GM18508 (cell line): ENCODE data around the gene LRPAP1.

Experiments used
- ATAC-seq: cut with Tn5 transposase; IDR thresholded peaks from one replicate; pipeline ENCODE4 v1.9.1; 2021; ENCODE audit warnings: moderate number of reproducible peaks; ENCODE audit not compliant: insufficient read depth, unreplicated experiment

Gene LRPAP1

DNA sequence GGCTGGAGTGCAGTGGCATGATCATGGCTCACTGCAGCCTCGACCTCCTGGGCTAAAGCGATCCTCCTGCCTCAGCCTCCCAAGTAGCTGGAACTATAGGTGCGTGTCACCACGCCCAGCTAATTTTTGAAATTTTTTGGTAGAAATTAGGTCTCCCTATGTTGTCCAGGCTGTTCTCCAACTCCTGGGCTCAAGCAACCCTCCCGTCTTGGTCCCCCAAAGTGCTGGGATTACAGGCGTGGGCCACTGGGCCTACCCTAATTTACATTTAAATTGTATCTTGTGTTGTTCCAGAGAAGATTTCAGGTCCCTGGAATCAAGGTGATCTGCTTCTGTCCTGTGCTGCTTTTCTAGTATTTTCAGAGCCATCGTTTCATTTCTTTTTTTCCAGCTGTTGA, 1.2 kb upstream of the LRPAP1 start:
- ATAC-seq, result no peak

- no peak for ATAC-seq
These were observed 665 bp upstream of the LRPAP1 start for GRCh38 chr4:3532751-3533422.

DNA sequence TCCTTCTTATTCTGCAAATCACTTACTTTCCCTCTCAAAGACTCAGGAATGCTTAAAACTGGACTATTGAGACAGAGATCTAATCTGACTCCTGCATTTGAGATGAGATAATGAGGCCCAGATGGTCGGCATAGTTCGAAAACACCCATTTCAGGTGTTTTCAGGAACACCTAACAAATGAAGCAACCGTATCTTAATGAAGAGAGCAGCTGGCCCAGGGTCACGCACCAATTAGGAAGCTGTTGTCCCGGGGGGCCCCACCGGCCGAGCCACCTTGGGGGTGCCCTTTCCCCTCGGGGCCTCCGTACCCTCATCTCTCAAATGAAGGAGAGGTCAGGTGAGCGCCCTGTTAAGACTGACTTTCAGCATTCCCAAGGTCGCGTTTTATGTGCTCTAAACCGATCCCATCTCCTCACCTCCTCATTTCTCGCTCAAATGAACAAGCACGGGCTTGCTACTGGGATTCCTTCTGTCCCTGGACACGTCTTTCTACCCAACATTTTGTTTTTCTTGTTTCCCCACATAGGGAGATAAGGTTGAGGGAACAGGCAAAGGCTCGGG, 824 bp downstream of the LRPAP1 start:
- no peak for ATAC-seq

DNA sequence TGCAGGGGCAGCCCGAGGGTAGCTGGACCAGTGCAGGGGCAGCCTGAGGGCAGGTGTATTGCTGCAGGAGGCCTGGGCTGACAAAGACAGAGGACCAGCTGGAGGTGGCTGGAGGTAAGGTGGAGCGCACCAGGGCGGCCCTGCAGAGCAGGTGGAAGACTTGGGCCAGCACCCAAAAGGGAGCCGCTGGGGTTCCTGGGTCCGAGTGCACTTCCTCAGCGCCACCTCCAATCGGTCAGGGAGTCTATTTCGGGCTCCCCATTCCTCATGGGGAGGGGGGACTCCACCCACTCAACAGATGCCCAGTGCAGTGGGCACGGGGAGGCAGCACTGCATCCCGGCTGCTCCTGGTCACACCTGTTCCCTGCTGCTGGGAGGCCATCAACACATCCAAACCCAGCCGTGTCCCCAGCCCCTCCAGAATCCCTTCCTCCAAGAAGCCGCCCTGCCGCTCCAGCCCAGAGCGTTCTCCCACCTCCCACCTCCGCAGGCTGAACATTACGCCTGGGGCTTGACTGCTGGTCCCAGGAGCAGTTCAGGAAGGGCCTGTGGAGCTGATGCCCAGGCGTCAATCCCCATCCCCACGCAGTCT, 1.5 kb downstream of the LRPAP1 start:
- ATAC-seq, result no peak

DNA sequence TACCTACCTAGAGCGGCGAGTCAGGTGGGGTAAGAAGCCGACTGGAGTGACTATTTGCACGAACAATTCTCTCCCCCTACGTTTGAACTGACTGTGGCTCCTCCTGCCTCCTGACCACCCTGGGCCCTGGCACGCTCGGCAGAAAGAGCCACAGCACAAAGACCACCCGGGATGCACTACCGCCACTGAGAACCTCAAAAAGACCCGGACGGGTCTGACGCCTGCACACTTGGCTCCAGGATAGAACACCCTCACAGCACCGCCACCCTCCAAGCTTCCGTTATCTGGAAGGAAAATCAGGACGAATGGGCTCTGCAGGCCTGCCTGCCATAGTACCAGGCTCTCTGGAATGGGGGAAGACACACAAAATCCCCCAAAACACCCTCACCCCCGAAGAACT, 2.2 kb downstream of the LRPAP1 start:
- ATAC-seq, result no peak

DNA sequence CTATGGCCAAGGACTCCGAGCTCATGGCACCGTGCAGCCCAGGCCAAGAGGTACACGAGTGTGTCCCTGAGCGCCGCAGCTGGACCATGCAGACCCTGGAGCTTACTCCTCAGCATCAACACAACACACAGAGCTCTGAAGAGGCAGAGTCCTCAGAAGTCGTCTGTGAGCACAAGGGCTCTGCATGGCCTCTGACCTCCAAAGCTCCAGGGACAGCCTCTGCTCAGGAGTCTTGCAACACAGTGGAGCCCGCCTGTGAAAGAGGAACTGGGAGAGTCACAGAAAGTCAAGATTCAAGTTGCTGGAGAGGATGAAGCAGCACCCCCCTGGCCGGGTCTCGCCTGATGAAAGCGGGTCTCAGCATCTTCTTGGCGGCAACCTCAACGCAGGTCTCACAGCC, 2.9 kb downstream of the LRPAP1 start:
- ATAC-seq, result no peak

GRCh38 chr4:3527914-3528876, 4.0 kb downstream of the LRPAP1 start:
- ATAC-seq, result no peak

GRCh38 chr4:3527101-3527913, 4.9 kb downstream of the LRPAP1 start:
- ATAC-seq, result no peak

DNA sequence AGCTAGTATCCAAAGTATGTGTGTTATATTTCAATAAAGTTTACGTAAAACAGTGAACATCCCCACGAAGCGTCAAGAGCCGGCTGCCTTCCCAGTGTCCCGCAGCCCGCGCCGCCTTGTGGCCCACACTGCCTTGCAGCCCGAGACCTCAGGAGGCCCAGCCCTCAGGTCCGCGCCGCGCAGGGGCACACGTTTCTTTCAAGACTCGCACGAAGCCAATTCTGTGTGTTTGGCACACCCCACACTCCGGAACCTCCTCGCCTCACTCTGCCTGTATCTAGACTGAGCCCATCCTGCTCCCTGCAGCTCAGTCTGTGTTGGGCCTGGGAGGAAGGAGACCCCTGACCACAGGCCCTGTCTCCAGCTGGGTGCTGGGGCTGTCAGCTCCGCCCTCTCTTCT, 5.8 kb downstream of the LRPAP1 start:
- no peak for ATAC-seq

GRCh38 chr4:3525532-3526430, 6.4 kb downstream of the LRPAP1 start:
- no peak for ATAC-seq

GRCh38 chr4:3524920-3525319, 7.3 kb downstream of the LRPAP1 start:
- no peak for ATAC-seq

- no peak for ATAC-seq
These were observed 7.9 kb downstream of the LRPAP1 start for GRCh38 chr4:3524349-3524748.

- no peak for ATAC-seq
These were observed 8.5 kb downstream of the LRPAP1 start for GRCh38 chr4:3523628-3524221.

DNA sequence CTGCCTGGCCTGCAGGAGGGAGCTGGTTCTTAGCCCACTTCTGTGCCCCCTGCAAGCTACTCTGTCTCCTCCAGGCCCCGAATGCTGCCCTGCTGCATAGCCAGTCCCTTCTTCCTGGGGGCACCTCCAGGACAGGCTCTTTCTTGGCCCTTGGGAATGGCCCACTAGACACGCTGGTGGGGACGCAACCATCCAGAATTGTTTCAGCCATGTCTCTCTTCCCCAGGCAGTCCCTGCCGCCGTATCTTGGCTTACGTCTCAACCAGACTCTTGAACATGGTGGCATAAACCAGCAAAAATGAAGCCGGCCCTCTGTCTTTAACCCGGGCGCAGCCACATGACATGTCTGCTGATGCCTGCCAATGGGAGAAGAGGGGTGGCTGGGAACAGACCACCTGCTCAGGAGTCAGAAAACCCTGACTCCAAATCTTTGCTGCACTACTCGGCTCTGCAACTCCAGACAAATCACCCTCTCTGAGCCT, 9.0 kb downstream of the LRPAP1 start:
- no peak for ATAC-seq

DNA sequence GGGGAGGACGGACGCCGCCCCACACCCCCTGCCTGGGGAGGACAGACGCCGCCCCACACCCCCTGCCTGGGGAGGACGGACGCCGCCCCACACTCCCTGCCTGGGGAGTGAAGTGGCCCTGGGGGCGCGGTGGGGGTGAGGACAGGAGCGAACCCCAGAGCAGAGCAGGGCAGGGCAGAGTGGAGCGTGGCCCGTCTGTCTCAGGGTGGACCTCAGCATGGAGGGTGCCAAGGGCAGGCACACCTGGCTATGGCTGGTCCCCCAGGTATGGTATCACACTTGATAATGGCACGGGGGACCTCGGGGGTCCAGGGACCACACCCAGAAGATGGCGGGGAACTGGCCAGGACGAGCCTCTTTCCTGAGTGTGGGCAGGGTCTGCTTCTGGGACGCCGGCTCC, 9.6 kb downstream of the LRPAP1 start:
- ATAC-seq, result no peak

- ATAC-seq, result no peak
These were observed 9.9 kb downstream of the LRPAP1 start for GRCh38 chr4:3522326-3522640.

DNA sequence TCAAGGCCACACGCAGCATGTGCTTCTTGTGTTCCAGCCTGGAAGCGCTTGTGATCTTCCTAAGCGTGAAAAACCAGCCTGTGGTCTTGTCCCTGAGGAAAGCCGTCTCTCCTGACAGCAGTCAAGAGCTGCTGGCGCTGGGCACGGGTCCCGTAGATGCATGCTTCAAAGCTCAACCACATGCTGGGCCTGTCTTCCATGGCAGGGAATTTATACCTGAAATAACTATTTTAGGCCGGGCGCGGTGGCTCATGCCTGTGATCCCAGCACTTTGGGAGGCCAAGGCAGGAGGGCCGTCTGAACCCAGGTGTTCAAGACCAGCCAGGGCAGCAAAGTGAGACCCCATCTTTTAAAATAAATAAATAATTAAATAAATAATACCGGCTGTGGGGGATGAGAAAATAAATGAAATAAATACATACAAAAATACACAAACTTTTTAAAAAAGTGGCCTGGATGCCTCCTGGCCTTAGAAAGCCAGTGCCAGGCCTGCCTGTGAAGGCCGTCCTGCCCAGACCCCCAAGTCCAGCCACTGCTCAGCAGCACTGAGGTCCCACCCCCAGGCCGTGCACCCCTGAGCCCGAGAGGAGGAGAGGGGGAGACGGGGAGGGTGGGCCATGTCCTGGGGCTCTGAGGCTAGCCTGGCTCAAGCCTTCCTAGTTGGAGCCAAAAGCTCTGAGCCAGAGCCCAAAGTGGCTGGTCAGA, 10.4 kb downstream of the LRPAP1 start:
- no peak for ATAC-seq
